ENCODE results near the gene DNMT3A. TPM values are rescaled to one million over a fixed set of nuclear protein-coding genes. Genes with fewer than 3 reads are reported as not detected.
"Not testable (repeated sequence)": the region's sequence is repeated elsewhere in the genome, so short reads cannot be mapped to it uniquely, and the experiment has no call there.

DNMT3A gene
- polyA plus RNA-seq, 3 donors, result 77.2 to 91.0 (median 86.6) TPM

GRCh38 chr2:25210923-25211322 is 130.8 kb downstream of the DNMT3A start:
- DNase-seq (ENCODE audit: extremely low read depth in 1 of 11, low read depth in 9 of 11, low spot score in 4 of 11), result not testable (repeated sequence)

- DNase-seq (ENCODE audit: extremely low read depth in 1 of 11, low read depth in 9 of 11, low spot score in 4 of 11), result no peak
These were observed 134.6 kb downstream of the DNMT3A start for GRCh38 chr2:25207078-25207545.

GRCh38 chr2:25204190-25204838 is 137.4 kb downstream of the DNMT3A start:
- DNase-seq (ENCODE audit: extremely low read depth in 1 of 11, low read depth in 9 of 11, low spot score in 4 of 11), result no peak

- DNase-seq (ENCODE audit: extremely low read depth in 1 of 11, low read depth in 9 of 11, low spot score in 4 of 11), result no peak
These were observed 139.4 kb downstream of the DNMT3A start for GRCh38 chr2:25202275-25202674.

GRCh38 chr2:25201794-25202193 is 139.9 kb downstream of the DNMT3A start:
- no peak for DNase-seq (ENCODE audit: extremely low read depth in 1 of 11, low read depth in 9 of 11, low spot score in 4 of 11)

- DNase-seq (ENCODE audit: extremely low read depth in 1 of 11, low read depth in 9 of 11, low spot score in 4 of 11), result no peak
These were observed 140.5 kb downstream of the DNMT3A start for GRCh38 chr2:25201265-25201664.

GRCh38 chr2:25198576-25198975 is 143.1 kb downstream of the DNMT3A start:
- no peak for DNase-seq (ENCODE audit: extremely low read depth in 1 of 11, low read depth in 9 of 11, low spot score in 4 of 11)

- no peak for DNase-seq (ENCODE audit: extremely low read depth in 1 of 11, low read depth in 9 of 11, low spot score in 4 of 11)
These were observed 143.6 kb downstream of the DNMT3A start for GRCh38 chr2:25198209-25198525.

- no peak for DNase-seq (ENCODE audit: extremely low read depth in 1 of 11, low read depth in 9 of 11, low spot score in 4 of 11)
These were observed 144.2 kb downstream of the DNMT3A start for GRCh38 chr2:25197336-25198208.

GRCh38 chr2:25194576-25195122 is 147.1 kb downstream of the DNMT3A start:
- no peak for DNase-seq (ENCODE audit: extremely low read depth in 1 of 11, low read depth in 9 of 11, low spot score in 4 of 11)

GRCh38 chr2:25190536-25190935 is 151.2 kb downstream of the DNMT3A start:
- DNase-seq (ENCODE audit: extremely low read depth in 1 of 11, low read depth in 9 of 11, low spot score in 4 of 11), result no peak

- no peak for DNase-seq (ENCODE audit: extremely low read depth in 1 of 11, low read depth in 9 of 11, low spot score in 4 of 11)
These were observed 153.3 kb downstream of the DNMT3A start for GRCh38 chr2:25188405-25188804.

GRCh38 chr2:25187729-25188350 is 153.9 kb downstream of the DNMT3A start:
- no peak for DNase-seq (ENCODE audit: extremely low read depth in 1 of 11, low read depth in 9 of 11, low spot score in 4 of 11)

- DNase-seq (ENCODE audit: extremely low read depth in 1 of 11, low read depth in 9 of 11, low spot score in 4 of 11), result no peak
These were observed 157.5 kb downstream of the DNMT3A start for GRCh38 chr2:25184254-25184653.

GRCh38 chr2:25178976-25179375 is 162.7 kb downstream of the DNMT3A start:
- DNase-seq (ENCODE audit: extremely low read depth in 1 of 11, low read depth in 9 of 11, low spot score in 4 of 11), result no peak

Other genes with a start within 250 kb of the DNMT3A start
- 10 to 100 TPM in 1 of 3 donors, 1 to 10 TPM in 2; 3.1 to 13.1 (median 8.4) TPM for gene POMC, start 173.3 kb downstream of the DNMT3A start, polyA plus RNA-seq (ENCODE audit: insufficient read length in 3 of 3)